DOHH2 (cell line): ENCODE results near the gene DDN.

Source experiments
- CTCF ChIP-seq: fragments of 200-600 bp; sonication (generic); IDR thresholded peaks from one replicate; pipeline ENCODE4 v1.5.1; 2014; ENCODE audit warnings: antibody characterized with exemption, mild to moderate bottlenecking, low read depth, low read length; ENCODE audit not compliant: poor library complexity, severe bottlenecking
- EZH2phosphoT487 ChIP-seq: fragments of 200-600 bp; sonication (generic); IDR thresholded peaks from 2 replicates; pipeline ENCODE4 v1.6.1; 2017; ENCODE audit warnings: borderline replicate concordance, mild to moderate bottlenecking, antibody characterized with exemption, low read length, moderate library complexity, mixed read lengths

- TF ChIP-seq CTCF: peak; percentile 66
- TF ChIP-seq EZH2phosphoT487: no peak
Measured at GRCh38 chr12:49018261-49019119, 19.3 kb upstream of the DDN start, which contains the start of gene PRKAG1.
